Measurements from ENCODE around the gene SGCB.

DNA sequence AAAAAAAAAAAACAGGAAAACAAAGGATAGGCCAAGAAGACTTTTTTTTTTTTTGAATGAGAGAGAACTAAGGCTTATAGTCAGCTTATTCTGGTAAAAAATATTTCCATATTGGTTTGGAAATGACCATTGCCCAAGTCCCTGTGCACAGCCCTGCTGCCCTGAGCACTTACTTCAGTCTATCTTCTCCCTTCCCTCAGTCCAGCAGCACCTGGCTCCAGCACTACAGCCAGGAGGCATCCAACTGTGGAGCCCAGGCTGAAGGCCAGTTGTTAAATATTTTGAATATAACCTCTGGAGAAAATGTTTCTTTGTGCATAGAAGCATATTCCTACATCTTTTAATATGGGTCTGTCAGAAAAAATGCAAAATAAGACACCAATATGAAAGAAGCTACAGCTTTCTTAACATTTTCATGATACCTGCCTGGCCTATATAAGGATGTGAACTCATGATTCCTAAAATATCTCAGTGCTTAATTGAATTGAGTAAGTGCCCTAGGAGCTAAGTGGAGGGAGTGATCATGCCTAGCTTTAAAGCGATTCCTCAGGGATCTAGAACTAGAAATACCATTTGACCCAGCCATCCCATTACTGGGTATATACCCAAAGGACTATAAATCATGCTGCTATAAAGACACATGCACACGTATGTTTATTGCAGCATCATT is 32.4 kb downstream of the SGCB start:
- TF ChIP-seq, protein P1, sequence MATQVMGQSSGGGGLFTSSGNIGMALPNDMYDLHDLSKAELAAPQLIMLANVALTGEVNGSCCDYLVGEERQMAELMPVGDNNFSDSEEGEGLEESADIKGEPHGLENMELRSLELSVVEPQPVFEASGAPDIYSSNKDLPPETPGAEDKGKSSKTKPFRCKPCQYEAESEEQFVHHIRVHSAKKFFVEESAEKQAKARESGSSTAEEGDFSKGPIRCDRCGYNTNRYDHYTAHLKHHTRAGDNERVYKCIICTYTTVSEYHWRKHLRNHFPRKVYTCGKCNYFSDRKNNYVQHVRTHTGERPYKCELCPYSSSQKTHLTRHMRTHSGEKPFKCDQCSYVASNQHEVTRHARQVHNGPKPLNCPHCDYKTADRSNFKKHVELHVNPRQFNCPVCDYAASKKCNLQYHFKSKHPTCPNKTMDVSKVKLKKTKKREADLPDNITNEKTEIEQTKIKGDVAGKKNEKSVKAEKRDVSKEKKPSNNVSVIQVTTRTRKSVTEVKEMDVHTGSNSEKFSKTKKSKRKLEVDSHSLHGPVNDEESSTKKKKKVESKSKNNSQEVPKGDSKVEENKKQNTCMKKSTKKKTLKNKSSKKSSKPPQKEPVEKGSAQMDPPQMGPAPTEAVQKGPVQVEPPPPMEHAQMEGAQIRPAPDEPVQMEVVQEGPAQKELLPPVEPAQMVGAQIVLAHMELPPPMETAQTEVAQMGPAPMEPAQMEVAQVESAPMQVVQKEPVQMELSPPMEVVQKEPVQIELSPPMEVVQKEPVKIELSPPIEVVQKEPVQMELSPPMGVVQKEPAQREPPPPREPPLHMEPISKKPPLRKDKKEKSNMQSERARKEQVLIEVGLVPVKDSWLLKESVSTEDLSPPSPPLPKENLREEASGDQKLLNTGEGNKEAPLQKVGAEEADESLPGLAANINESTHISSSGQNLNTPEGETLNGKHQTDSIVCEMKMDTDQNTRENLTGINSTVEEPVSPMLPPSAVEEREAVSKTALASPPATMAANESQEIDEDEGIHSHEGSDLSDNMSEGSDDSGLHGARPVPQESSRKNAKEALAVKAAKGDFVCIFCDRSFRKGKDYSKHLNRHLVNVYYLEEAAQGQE (IDR thresholded peaks at IDR 0.05; ENCODE audit: insufficient read depth in 1 of 2, low read depth in 2 of 2, low read length in 2 of 2), result no peak
- TF ChIP-seq POLR2AphosphoS5 (IDR thresholded peaks at IDR 0.05; ENCODE audit: low read depth, low read length) (no peak), TAF1 (IDR thresholded peaks at IDR 0.05; ENCODE audit: borderline replicate concordance, insufficient read depth, low read length) (no peak)

All from PFSK-1 (cell line).